ENCODE measurements around the gene DPYD.

DPYD gene

DNA sequence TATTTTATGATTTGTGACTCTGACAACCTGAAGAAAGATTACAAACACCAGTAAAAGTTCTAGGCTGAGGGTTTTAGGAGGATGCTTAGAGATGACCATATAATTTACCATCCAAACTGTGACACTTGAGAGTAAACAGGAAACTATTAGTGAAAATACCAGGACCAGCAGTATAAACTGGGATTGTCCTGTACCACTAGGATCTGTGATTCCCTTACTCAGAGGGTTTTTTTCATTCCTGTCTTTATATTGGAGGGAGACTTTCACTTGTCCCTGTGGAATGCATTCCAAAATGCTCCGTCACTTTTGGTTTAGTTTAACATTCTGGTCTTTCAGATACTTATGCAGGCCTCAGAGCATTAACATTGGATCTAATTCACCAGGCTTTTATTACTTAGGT is 716.4 kb downstream of the DPYD start:
- H3K4me2 ChIP-seq: no peak overlapping the region
- H3K79me2 ChIP-seq (ENCODE audit: insufficient read depth, low read depth): no peaks in the 10 kb centered on the region
- H3K4me3 ChIP-seq (IDR thresholded peaks at IDR 0.05; ENCODE audit: insufficient read depth, low read depth, low read length): no peak overlapping the region
- H3K27ac ChIP-seq: no peak overlapping the region
- H3K27me3 ChIP-seq (ENCODE audit: insufficient read depth, low read depth): no peaks in the 10 kb centered on the region
- H3K9ac ChIP-seq: no peak overlapping the region
- H3K4me1 ChIP-seq (ENCODE audit: low read depth, poor library complexity, severe bottlenecking): peaks cover 9% of the 10 kb centered on the region
- TF ChIP-seq, protein P1, sequence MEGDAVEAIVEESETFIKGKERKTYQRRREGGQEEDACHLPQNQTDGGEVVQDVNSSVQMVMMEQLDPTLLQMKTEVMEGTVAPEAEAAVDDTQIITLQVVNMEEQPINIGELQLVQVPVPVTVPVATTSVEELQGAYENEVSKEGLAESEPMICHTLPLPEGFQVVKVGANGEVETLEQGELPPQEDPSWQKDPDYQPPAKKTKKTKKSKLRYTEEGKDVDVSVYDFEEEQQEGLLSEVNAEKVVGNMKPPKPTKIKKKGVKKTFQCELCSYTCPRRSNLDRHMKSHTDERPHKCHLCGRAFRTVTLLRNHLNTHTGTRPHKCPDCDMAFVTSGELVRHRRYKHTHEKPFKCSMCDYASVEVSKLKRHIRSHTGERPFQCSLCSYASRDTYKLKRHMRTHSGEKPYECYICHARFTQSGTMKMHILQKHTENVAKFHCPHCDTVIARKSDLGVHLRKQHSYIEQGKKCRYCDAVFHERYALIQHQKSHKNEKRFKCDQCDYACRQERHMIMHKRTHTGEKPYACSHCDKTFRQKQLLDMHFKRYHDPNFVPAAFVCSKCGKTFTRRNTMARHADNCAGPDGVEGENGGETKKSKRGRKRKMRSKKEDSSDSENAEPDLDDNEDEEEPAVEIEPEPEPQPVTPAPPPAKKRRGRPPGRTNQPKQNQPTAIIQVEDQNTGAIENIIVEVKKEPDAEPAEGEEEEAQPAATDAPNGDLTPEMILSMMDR (conservative IDR thresholded peaks at IDR 0.05; ENCODE audit: low read depth, low read length): no peak
- no peaks in the 10 kb centered on the region for H3K36me3 ChIP-seq (ENCODE audit: insufficient read depth)
- no peaks in the 10 kb centered on the region for H4K20me1 ChIP-seq (ENCODE audit: insufficient read depth)
- no peak overlapping the region for H2AFZ ChIP-seq (ENCODE audit: low read depth)

DNA sequence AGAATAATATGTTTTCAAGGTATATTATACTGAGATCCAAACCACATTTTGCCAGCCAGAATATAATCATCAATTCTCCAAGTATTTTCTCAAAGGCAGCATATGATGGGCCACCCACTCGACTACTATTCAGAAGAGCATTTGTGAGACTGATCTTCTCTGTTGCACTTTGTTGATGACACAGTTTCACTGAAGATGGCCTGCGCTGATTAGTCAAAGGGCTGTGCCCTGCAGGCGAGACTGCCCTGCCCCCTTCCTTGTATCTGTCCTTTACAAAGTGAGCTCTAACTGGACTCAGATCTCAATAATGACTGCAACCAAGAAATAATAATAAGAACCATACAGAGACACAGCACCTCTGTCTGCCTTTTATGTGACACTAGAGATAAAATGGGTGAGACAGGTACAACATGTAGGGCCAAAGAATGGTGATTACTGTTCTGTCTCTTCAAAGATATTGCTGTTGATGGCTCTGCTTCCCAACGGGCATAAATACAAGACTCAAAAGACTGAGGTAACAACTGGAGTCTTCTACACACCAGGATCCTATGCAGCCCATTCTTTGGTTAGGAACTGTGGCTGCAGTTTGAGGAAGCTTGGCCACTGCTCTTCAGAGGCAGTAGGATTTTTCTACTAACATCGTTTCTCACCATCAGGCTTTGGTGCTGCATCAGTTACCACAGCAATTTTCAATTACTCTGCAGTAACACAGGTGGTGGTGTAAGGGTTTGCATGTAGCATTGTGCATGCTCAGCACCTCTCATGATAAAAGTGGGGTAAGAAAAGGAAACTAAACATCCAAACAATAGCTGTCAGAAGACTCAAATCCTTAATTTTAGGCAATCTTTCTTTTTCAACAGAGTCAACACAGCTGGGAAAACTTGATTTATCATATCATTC is 718.1 kb downstream of the DPYD start:
- Histone ChIP-seq H3K4me1 (ENCODE audit: low read depth, poor library complexity, severe bottlenecking) (peaks cover 9% of the 10 kb centered on the region), H3K36me3 (ENCODE audit: insufficient read depth) (no peaks in the 10 kb centered on the region), H3K79me2 (ENCODE audit: insufficient read depth, low read depth) (no peaks in the 10 kb centered on the region), H3K4me2 (peak overlapping the region; percentile 31; the same call in 1 of the 2 replicates), H4K20me1 (ENCODE audit: insufficient read depth) (no peaks in the 10 kb centered on the region), H3K4me3 (IDR thresholded peaks at IDR 0.05; ENCODE audit: insufficient read depth, low read depth, low read length) (no peak overlapping the region), H3K9ac (no peak overlapping the region), H3K27ac (peak overlapping the region; percentile 59), H3K27me3 (ENCODE audit: insufficient read depth, low read depth) (no peaks in the 10 kb centered on the region), H2AFZ (ENCODE audit: low read depth) (peak overlapping the region; percentile 38; the same call in 1 of the 2 replicates)
- TF ChIP-seq, protein P1 (conservative IDR thresholded peaks at IDR 0.05; ENCODE audit: low read depth, low read length): no peak

DNA sequence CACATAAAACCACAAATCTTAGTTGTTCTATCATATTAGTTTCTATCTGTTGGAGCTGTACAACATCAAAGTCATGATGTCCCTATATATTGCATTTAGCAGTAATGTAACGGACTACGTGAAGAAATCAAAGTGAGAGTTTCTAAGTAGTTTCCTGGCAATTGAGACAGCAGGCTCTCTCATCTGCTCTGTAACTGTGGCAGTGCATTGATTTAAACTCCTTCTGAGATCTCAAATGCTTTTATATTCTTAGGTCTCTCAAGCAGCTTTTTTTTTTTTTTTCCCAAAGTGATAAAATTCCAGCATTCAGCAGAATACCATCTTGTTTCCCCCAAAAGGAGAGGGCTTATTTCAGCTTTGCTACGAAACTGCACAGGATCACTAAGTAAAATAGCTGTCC is 719.2 kb downstream of the DPYD start:
- Histone ChIP-seq H3K4me1 (ENCODE audit: low read depth, poor library complexity, severe bottlenecking) (peaks cover 9% of the 10 kb centered on the region), H3K27me3 (ENCODE audit: insufficient read depth, low read depth) (no peaks in the 10 kb centered on the region), H3K4me3 (IDR thresholded peaks at IDR 0.05; ENCODE audit: insufficient read depth, low read depth, low read length) (no peak overlapping the region), H4K20me1 (ENCODE audit: insufficient read depth) (no peaks in the 10 kb centered on the region), H3K36me3 (ENCODE audit: insufficient read depth) (no peaks in the 10 kb centered on the region), H3K79me2 (ENCODE audit: insufficient read depth, low read depth) (no peaks in the 10 kb centered on the region), H3K9ac (no peak overlapping the region), H3K4me2 (no peak overlapping the region), H2AFZ (ENCODE audit: low read depth) (no peak overlapping the region), H3K27ac (no peak overlapping the region)
- TF ChIP-seq, protein P1 (conservative IDR thresholded peaks at IDR 0.05; ENCODE audit: low read depth, low read length): no peak

DNA sequence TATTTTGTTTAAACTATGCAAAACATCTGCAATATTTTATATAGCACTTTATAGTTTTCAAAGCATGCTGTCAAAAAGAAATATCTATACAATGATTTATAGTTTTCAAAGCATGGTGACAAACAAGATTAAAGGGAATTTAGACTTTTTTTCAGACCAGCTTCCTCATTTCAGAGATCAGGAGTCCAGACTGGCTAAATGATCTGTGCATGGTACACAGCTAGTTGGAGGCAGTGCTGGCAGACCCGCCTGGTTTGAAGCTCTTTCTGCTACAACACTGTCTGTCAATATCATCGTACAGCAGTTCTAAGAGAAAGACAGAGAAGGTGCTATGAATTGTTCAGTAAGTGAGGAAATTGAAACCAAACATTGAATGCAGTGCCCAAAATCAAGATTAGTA is 720.2 kb downstream of the DPYD start:
- H3K9ac ChIP-seq: no peak overlapping the region
- TF ChIP-seq, protein P1 (conservative IDR thresholded peaks at IDR 0.05; ENCODE audit: low read depth, low read length): no peak
- H3K36me3 ChIP-seq (ENCODE audit: insufficient read depth): no peaks in the 10 kb centered on the region
- H3K27ac ChIP-seq: no peak overlapping the region
- no peak overlapping the region for H2AFZ ChIP-seq (ENCODE audit: low read depth)
- H4K20me1 ChIP-seq (ENCODE audit: insufficient read depth): no peaks in the 10 kb centered on the region
- peaks cover 9% of the 10 kb centered on the region for H3K4me1 ChIP-seq (ENCODE audit: low read depth, poor library complexity, severe bottlenecking)
- H3K27me3 ChIP-seq (ENCODE audit: insufficient read depth, low read depth): no peaks in the 10 kb centered on the region
- no peak overlapping the region for H3K4me2 ChIP-seq
- no peak overlapping the region for H3K4me3 ChIP-seq (IDR thresholded peaks at IDR 0.05; ENCODE audit: insufficient read depth, low read depth, low read length)
- no peaks in the 10 kb centered on the region for H3K79me2 ChIP-seq (ENCODE audit: insufficient read depth, low read depth)
